ENCODE measurements around the gene PFKM. TPM values are rescaled to one million over a fixed set of nuclear protein-coding genes. Genes with fewer than 3 reads are reported as not detected.

PFKM gene
- total RNA-seq, 1 donor from 2014 or later, result 80.3 TPM

GRCh38 chr12:48080285-48080684 lies 38.9 kb upstream of the PFKM start:
- no peak overlapping the region for H3K27ac ChIP-seq (ENCODE audit: low read depth, low read length)
- H3K27me3 ChIP-seq (ENCODE audit: insufficient read depth, low read length), result no peaks in the 10 kb centered on the region
- H3K36me3 Mint-ChIP-seq (ENCODE audit: low read depth, unreplicated experiment), result peaks cover 5% of the 10 kb centered on the region
- DNase-seq (ENCODE audit: low read depth), result no peak
- H3K9me3 ChIP-seq (ENCODE audit: insufficient read depth, low read depth, low read length), result no peaks in the 10 kb centered on the region
- TF ChIP-seq EZH2 (IDR thresholded peaks at IDR 0.05; ENCODE audit: insufficient read depth, low read length) (no peak), CTCF (IDR thresholded peaks at IDR 0.05; ENCODE audit: insufficient read depth, low read depth, low read length) (no peak)
- FAIRE-seq, result no peak
- no peak overlapping the region for H3K4me2 ChIP-seq (ENCODE audit: low read length)
- H3K4me3 ChIP-seq (ENCODE audit: insufficient read depth, low read depth, low read length), result no peak overlapping the region
- H3K79me2 ChIP-seq (ENCODE audit: insufficient read depth, low read length), result no peaks in the 10 kb centered on the region
- H3K4me1 Mint-ChIP-seq (ENCODE audit: low read depth, unreplicated experiment), result no peaks in the 10 kb centered on the region
- H3K9ac ChIP-seq (ENCODE audit: low read length), result no peak overlapping the region
- no peak overlapping the region for H3K27ac Mint-ChIP-seq (ENCODE audit: unreplicated experiment)
- no peaks in the 10 kb centered on the region for H3K4me1 ChIP-seq (ENCODE audit: insufficient read depth, low read length)
- H3K9me3 Mint-ChIP-seq (ENCODE audit: unreplicated experiment), result no peaks in the 10 kb centered on the region
- H3K4me3 Mint-ChIP-seq (ENCODE audit: unreplicated experiment), result no peak overlapping the region
- H3K36me3 ChIP-seq (ENCODE audit: insufficient read depth, low read length), result no peaks in the 10 kb centered on the region
- H3K27me3 Mint-ChIP-seq (ENCODE audit: low read depth, unreplicated experiment), result no peaks in the 10 kb centered on the region
- H2AFZ ChIP-seq (ENCODE audit: low read depth, low read length), result no peak overlapping the region
- H4K20me1 ChIP-seq (ENCODE audit: insufficient read depth, low read length), result no peaks in the 10 kb centered on the region

- Mint-ChIP-seq H3K4me1 (ENCODE audit: low read depth, unreplicated experiment) (no peaks in the 10 kb centered on the region), H3K4me3 (ENCODE audit: unreplicated experiment) (no peak overlapping the region), H3K27me3 (ENCODE audit: low read depth, unreplicated experiment) (no peaks in the 10 kb centered on the region), H3K36me3 (ENCODE audit: low read depth, unreplicated experiment) (peaks cover 5% of the 10 kb centered on the region), H3K27ac (ENCODE audit: unreplicated experiment) (no peak overlapping the region), H3K9me3 (ENCODE audit: unreplicated experiment) (no peaks in the 10 kb centered on the region)
- no peaks in the 10 kb centered on the region for H3K79me2 ChIP-seq (ENCODE audit: insufficient read depth, low read length)
- H3K9ac ChIP-seq (ENCODE audit: low read length), result no peak overlapping the region
- no peak overlapping the region for H3K27ac ChIP-seq (ENCODE audit: low read depth, low read length)
- no peaks in the 10 kb centered on the region for H3K27me3 ChIP-seq (ENCODE audit: insufficient read depth, low read length)
- no peak overlapping the region for H3K4me3 ChIP-seq (ENCODE audit: insufficient read depth, low read depth, low read length)
- FAIRE-seq, result no peak
- H3K36me3 ChIP-seq (ENCODE audit: insufficient read depth, low read length), result no peaks in the 10 kb centered on the region
- no peak for DNase-seq (ENCODE audit: low read depth)
- no peaks in the 10 kb centered on the region for H4K20me1 ChIP-seq (ENCODE audit: insufficient read depth, low read length)
- H3K4me1 ChIP-seq (ENCODE audit: insufficient read depth, low read length), result no peaks in the 10 kb centered on the region
- TF ChIP-seq EZH2 (IDR thresholded peaks at IDR 0.05; ENCODE audit: insufficient read depth, low read length), result no peak
- TF ChIP-seq CTCF (IDR thresholded peaks at IDR 0.05; ENCODE audit: insufficient read depth, low read depth, low read length), result no peak
- no peak overlapping the region for H2AFZ ChIP-seq (ENCODE audit: low read depth, low read length)
- no peaks in the 10 kb centered on the region for H3K9me3 ChIP-seq (ENCODE audit: insufficient read depth, low read depth, low read length)
- no peak overlapping the region for H3K4me2 ChIP-seq (ENCODE audit: low read length)
These were observed 38.3 kb upstream of the PFKM start for GRCh38 chr12:48080821-48081220.

- Histone ChIP-seq H3K9me3 (ENCODE audit: insufficient read depth, low read depth, low read length) (no peaks in the 10 kb centered on the region), H2AFZ (ENCODE audit: low read depth, low read length) (no peak overlapping the region), H3K27ac (ENCODE audit: low read depth, low read length) (no peak overlapping the region), H3K4me3 (ENCODE audit: insufficient read depth, low read depth, low read length) (no peak overlapping the region), H3K79me2 (ENCODE audit: insufficient read depth, low read length) (no peaks in the 10 kb centered on the region), H3K27me3 (ENCODE audit: insufficient read depth, low read length) (no peaks in the 10 kb centered on the region), H3K4me1 (ENCODE audit: insufficient read depth, low read length) (no peaks in the 10 kb centered on the region), H3K4me2 (ENCODE audit: low read length) (no peak overlapping the region), H3K9ac (ENCODE audit: low read length) (no peak overlapping the region), H3K36me3 (ENCODE audit: insufficient read depth, low read length) (peaks cover 6% of the 10 kb centered on the region), H4K20me1 (ENCODE audit: insufficient read depth, low read length) (no peaks in the 10 kb centered on the region)
- Mint-ChIP-seq H3K36me3 (ENCODE audit: low read depth, unreplicated experiment) (no peaks in the 10 kb centered on the region), H3K9me3 (ENCODE audit: unreplicated experiment) (no peaks in the 10 kb centered on the region), H3K4me1 (ENCODE audit: low read depth, unreplicated experiment) (no peaks in the 10 kb centered on the region), H3K4me3 (ENCODE audit: unreplicated experiment) (no peak overlapping the region), H3K27ac (ENCODE audit: unreplicated experiment) (no peak overlapping the region), H3K27me3 (ENCODE audit: low read depth, unreplicated experiment) (no peaks in the 10 kb centered on the region)
- TF ChIP-seq EZH2 (IDR thresholded peaks at IDR 0.05; ENCODE audit: insufficient read depth, low read length) (no peak), CTCF (IDR thresholded peaks at IDR 0.05; ENCODE audit: insufficient read depth, low read depth, low read length) (no peak)
- DNase-seq (ENCODE audit: low read depth), result no peak
- no peak for FAIRE-seq
These were observed 35.1 kb upstream of the PFKM start for GRCh38 chr12:48084066-48084465.

Data from astrocyte (in vitro differentiated cells and primary cell).